ENCODE measurements around the gene ADGRL2. TPM values are rescaled to one million over a fixed set of nuclear protein-coding genes. Genes with fewer than 3 reads are reported as not detected.

The ADGRL2 gene
- total RNA-seq, 1 experiment from 2014 or later: 34.2 TPM

DNA sequence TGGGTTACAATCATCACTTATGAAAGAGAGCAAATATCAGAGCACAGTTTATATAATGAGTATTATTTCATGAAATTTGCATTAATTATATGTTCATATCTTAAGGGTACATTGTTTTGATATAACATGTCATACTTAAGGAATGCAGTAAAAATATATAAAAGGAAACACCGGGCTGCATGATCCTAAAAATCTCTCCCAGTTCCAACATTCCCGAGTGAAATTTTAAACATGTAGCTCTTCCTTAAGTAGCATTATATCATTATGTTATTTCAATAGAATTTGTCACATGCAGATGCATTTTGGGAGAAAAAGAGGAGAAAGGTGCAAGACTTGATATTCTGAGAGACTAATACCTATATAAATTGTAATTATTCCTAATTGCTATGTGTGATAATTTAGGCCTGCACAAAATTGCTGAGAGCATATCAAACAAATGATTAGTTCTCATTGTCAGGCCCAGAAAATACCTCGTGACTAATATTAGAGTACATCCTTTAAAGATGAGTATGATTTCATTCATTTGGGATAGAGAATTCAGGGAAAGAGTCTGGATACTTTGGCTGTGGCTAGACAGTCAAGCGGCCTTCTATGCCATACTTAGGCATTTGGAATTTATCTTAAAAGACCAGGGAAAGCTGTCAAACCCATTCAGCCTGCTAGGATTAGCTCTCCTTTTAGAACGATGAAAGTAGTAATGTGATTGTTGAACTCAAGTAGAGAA lies 86.8 kb downstream of the ADGRL2 start:
- Histone ChIP-seq H3K27me3 (ENCODE audit: control insufficient read depth, insufficient read depth, low read length) (no peaks in the 10 kb centered on the region), H3K36me3 (ENCODE audit: control insufficient read depth, insufficient read depth, low read length) (no peaks in the 10 kb centered on the region), H3K4me1 (ENCODE audit: control insufficient read depth, insufficient read depth, low read length) (no peaks in the 10 kb centered on the region), H3K9me3 (ENCODE audit: control insufficient read depth, insufficient read depth, low read depth, low read length) (no peaks in the 10 kb centered on the region), H3K4me3 (ENCODE audit: low read depth in 2 of 2, low read length in 2 of 2) (no peak overlapping the region), H3K27ac (ENCODE audit: low read length) (no peak overlapping the region)
- TF ChIP-seq, protein P1, sequence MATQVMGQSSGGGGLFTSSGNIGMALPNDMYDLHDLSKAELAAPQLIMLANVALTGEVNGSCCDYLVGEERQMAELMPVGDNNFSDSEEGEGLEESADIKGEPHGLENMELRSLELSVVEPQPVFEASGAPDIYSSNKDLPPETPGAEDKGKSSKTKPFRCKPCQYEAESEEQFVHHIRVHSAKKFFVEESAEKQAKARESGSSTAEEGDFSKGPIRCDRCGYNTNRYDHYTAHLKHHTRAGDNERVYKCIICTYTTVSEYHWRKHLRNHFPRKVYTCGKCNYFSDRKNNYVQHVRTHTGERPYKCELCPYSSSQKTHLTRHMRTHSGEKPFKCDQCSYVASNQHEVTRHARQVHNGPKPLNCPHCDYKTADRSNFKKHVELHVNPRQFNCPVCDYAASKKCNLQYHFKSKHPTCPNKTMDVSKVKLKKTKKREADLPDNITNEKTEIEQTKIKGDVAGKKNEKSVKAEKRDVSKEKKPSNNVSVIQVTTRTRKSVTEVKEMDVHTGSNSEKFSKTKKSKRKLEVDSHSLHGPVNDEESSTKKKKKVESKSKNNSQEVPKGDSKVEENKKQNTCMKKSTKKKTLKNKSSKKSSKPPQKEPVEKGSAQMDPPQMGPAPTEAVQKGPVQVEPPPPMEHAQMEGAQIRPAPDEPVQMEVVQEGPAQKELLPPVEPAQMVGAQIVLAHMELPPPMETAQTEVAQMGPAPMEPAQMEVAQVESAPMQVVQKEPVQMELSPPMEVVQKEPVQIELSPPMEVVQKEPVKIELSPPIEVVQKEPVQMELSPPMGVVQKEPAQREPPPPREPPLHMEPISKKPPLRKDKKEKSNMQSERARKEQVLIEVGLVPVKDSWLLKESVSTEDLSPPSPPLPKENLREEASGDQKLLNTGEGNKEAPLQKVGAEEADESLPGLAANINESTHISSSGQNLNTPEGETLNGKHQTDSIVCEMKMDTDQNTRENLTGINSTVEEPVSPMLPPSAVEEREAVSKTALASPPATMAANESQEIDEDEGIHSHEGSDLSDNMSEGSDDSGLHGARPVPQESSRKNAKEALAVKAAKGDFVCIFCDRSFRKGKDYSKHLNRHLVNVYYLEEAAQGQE (IDR thresholded peaks at IDR 0.05; ENCODE audit: insufficient read depth in 1 of 2, low read depth in 2 of 2, low read length in 1 of 2): no peak
- TF ChIP-seq SIN3A (IDR thresholded peaks at IDR 0.05; ENCODE audit: borderline replicate concordance, insufficient read depth, low read depth, low read length) (no peak), TCF7L2 (IDR thresholded peaks at IDR 0.05; ENCODE audit: low read depth, low read length) (no peak), POLR2AphosphoS5 (IDR thresholded peaks at IDR 0.05; ENCODE audit: low read depth, low read length) (no peak)
- TF ChIP-seq, protein P2, sequence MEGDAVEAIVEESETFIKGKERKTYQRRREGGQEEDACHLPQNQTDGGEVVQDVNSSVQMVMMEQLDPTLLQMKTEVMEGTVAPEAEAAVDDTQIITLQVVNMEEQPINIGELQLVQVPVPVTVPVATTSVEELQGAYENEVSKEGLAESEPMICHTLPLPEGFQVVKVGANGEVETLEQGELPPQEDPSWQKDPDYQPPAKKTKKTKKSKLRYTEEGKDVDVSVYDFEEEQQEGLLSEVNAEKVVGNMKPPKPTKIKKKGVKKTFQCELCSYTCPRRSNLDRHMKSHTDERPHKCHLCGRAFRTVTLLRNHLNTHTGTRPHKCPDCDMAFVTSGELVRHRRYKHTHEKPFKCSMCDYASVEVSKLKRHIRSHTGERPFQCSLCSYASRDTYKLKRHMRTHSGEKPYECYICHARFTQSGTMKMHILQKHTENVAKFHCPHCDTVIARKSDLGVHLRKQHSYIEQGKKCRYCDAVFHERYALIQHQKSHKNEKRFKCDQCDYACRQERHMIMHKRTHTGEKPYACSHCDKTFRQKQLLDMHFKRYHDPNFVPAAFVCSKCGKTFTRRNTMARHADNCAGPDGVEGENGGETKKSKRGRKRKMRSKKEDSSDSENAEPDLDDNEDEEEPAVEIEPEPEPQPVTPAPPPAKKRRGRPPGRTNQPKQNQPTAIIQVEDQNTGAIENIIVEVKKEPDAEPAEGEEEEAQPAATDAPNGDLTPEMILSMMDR (IDR thresholded peaks at IDR 0.05): no peak
- intact Hi-C loops (cut with micrococcal nuclease; ENCODE audit: unreplicated experiment) (no loop called here), in situ Hi-C loops (cut with HindIII; ENCODE audit: low pct_unique_long_range_greater_than_20kb, low sequenced_read_pairs) (no loop called here)
- ATAC-seq (no peak), DNase-seq (ENCODE audit: low read depth, low spot score) (no peak)
- no TSS peak for BruUV-seq (replicated peaks)
- POLR2A ChIA-PET: no interaction called here
- CTCF ChIA-PET: no interaction called here

DNA sequence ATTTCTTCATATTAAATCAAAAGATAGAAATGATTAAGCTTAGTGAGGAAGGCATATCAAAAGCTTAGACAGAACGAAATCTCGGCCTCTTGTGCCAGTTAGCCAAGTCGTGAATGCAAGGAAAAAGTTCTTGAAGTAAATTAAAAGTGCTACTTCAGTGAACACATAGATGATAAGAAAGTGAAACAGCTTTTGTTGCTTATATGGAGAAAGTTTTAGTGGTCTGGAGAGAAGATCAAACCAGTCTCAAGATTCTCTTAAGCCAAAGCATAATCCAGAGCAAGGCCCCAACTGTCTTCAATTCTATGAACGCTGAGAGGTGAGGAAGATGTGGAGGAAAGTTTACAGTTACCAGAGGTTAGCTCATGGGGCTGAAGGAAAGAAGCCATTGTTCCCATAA lies 88.4 kb downstream of the ADGRL2 start:
- Histone ChIP-seq H3K36me3 (ENCODE audit: control insufficient read depth, insufficient read depth, low read length) (no peaks in the 10 kb centered on the region), H3K9me3 (ENCODE audit: control insufficient read depth, insufficient read depth, low read depth, low read length) (no peaks in the 10 kb centered on the region), H3K27ac (ENCODE audit: low read length) (no peak overlapping the region), H3K27me3 (ENCODE audit: control insufficient read depth, insufficient read depth, low read length) (no peaks in the 10 kb centered on the region), H3K4me1 (ENCODE audit: control insufficient read depth, insufficient read depth, low read length) (no peaks in the 10 kb centered on the region), H3K4me3 (ENCODE audit: low read depth in 2 of 2, low read length in 2 of 2) (no peak overlapping the region)
- CTCF ChIA-PET: no interaction called here
- POLR2A ChIA-PET: no interaction called here
- no peak for DNase-seq (ENCODE audit: low read depth, low spot score)
- in situ Hi-C loops (cut with HindIII; ENCODE audit: low pct_unique_long_range_greater_than_20kb, low sequenced_read_pairs) (no loop called here), intact Hi-C loops (cut with micrococcal nuclease; ENCODE audit: unreplicated experiment) (no loop called here)
- no peak for ATAC-seq
- TF ChIP-seq TCF7L2 (IDR thresholded peaks at IDR 0.05; ENCODE audit: low read depth, low read length) (no peak), SIN3A (IDR thresholded peaks at IDR 0.05; ENCODE audit: borderline replicate concordance, insufficient read depth, low read depth, low read length) (no peak), POLR2AphosphoS5 (IDR thresholded peaks at IDR 0.05; ENCODE audit: low read depth, low read length) (no peak)
- TF ChIP-seq, protein P1 (IDR thresholded peaks at IDR 0.05; ENCODE audit: insufficient read depth in 1 of 2, low read depth in 2 of 2, low read length in 1 of 2): no peak
- TF ChIP-seq, protein P2 (IDR thresholded peaks at IDR 0.05): no peak
- no TSS peak for BruUV-seq (replicated peaks)
